Activated T-cell treated with anti-CD3 and anti-CD28 coated beads, Interleukin-2, amount 50 U/mL, for 48 hours (primary cell): Measurements from ENCODE around the gene PTGER4.

Source experiments
- DNase-seq, 2 experiments: peaks; one replicate each; pipeline ENCODE4 v3.0.0-alpha.2; 2020

PTGER4 gene

DNA sequence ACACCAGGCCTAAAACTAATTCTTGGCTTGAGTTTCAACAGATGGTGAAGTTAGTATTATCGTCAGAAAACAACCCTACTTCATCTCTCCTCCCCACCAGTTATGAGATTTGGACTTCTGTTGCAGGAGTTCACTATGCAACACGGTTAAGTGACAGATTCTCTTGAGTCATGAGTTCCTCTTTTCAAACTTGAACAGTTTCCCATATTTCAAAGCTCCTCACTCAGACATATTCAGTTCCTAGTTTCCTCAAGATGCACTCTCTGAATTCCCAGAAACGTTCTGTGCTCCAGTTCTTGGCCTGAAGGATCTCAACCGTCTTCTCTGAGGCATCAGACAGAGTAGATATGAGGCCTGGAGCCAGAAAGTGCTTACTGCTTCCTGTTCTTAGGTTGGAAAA is 7.3 kb upstream of the PTGER4 start:
- DNase-seq: no peak

- DNase-seq: no peak
These were observed 5.0 kb upstream of the PTGER4 start for GRCh38 chr5:40674661-40675235.

DNA sequence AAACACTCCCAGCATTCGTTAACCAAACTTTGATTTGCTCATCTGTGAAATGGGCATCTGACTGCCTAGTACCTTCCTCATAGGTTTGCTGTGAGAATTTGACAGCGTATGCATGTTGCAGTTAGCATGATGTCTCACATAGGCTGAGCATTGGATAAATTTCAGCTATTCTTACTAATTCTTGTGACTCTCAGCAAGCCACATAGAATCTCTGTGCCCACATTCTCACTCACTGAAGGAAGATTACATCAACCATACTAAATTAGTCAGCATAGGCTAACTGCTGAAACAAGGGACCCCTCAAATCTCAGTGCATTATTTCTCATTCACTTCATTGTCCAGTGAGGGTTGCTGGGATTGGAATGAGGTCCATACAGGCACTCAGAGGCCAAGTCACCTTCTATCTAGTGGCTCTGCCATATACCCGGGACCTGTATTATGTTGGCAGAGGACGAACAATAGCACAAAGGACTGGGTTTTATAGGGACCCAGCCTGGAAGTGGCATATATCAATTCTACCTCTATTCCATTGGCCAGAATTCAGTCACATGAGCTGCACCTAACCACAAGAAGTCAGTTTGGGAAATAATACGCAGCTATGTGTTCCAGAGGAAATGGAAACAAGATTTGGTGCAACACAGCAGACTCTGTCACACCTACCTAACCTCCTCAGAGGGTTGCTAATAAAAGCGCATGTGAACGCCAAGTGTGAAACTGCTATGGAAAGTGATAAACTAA is 4.2 kb upstream of the PTGER4 start:
- peak; percentile 57 to 62 for DNase-seq

DNA sequence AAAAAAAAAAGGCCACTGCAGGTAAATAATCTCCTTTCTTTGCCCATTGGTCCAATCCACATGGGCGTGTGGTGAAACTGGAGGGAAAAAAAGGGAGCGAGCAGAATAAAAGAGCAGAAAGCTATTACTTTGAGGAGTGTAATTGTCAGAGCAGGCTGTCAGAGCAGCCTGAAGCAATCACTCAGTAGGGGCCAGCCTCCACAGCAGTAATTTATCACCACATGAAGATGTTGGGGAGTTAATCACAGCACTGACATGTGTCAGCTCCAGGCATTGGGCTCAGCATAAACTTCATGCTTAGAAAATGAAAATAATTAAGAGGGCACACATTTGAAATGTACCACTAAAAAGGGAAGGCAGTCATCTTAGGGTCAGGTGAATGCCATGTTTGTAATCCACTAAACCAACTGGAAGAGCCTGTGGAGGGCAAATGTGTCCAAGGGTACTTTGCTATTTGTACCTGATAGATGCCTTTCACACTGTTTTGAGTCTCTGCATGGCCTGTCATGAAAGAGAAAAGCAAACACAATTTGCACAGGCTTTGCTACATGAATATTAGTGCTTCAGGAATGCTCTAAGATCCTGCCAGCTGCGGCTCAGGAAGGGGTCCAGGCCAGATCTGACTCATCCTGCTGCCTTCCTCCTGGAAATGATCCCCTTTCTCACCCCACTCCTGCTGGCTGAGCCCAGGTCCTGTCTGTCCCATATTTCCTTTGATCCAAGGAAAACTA is 2.9 kb upstream of the PTGER4 start:
- DNase-seq: no peak

DNA sequence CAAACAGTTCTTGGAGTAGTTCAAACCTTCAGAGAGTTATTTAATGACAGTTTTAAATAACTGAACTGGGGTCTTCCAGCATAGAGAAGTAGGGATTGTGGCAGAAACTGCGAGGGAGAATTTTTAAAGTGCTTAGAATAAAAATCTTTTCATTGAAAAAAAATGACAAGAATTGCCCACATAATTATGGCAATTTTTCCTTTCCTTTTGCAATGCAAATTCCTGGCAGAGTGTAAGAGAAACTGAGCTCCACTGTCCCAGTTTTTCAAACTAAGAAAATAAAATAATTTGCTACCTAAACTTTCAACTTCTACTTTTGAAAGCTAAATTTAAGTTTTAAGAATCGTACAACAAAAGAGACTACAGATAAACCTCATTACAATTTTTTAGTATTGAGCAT is 2.3 kb upstream of the PTGER4 start:
- no peak for DNase-seq

GRCh38 chr5:40678026-40678425 is 1.7 kb upstream of the PTGER4 start:
- no peak for DNase-seq

GRCh38 chr5:40678460-40679147 is 1.1 kb upstream of the PTGER4 start:
- DNase-seq: no peak

GRCh38 chr5:40679148-40679912 is 385 bp upstream of the PTGER4 start:
- DNase-seq: peak; percentile 94 to 95

DNA sequence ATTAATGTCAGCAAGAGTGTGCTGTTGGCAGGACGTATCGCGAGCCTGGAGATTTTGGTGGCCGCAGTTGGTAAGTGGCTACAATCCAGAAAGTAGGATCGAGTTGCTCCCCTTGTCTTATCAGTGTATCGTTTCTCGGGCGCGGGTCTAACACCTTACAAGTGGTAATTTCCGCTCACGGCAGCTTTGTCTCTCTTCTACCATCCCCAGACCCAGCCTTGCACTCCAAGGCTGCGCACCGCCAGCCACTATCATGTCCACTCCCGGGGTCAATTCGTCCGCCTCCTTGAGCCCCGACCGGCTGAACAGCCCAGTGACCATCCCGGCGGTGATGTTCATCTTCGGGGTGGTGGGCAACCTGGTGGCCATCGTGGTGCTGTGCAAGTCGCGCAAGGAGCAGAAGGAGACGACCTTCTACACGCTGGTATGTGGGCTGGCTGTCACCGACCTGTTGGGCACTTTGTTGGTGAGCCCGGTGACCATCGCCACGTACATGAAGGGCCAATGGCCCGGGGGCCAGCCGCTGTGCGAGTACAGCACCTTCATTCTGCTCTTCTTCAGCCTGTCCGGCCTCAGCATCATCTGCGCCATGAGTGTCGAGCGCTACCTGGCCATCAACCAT is 1.1 kb downstream of the PTGER4 start:
- DNase-seq: peak in 1 of 2 experiments; percentile 77

DNA sequence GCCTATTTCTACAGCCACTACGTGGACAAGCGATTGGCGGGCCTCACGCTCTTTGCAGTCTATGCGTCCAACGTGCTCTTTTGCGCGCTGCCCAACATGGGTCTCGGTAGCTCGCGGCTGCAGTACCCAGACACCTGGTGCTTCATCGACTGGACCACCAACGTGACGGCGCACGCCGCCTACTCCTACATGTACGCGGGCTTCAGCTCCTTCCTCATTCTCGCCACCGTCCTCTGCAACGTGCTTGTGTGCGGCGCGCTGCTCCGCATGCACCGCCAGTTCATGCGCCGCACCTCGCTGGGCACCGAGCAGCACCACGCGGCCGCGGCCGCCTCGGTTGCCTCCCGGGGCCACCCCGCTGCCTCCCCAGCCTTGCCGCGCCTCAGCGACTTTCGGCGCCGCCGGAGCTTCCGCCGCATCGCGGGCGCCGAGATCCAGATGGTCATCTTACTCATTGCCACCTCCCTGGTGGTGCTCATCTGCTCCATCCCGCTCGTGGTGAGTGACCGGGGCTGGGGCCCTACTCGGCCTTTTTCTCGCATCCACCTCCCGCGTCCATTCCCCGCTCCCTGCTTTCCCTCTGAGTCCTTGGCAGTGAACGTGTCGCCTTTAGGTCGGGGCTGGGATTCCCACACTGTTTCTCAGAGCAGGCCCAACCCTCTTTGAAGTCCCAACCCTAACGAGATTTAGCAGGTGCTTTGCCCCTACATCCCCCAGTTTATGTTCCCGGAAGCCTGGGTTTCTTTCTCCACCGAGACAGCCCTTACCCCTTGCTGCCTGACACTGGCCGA is 1.8 kb downstream of the PTGER4 start:
- peak; percentile 73 to 76 for DNase-seq

GRCh38 chr5:40682154-40683017 is 2.7 kb downstream of the PTGER4 start:
- peak in 1 of 2 experiments; percentile 35 for DNase-seq

DNA sequence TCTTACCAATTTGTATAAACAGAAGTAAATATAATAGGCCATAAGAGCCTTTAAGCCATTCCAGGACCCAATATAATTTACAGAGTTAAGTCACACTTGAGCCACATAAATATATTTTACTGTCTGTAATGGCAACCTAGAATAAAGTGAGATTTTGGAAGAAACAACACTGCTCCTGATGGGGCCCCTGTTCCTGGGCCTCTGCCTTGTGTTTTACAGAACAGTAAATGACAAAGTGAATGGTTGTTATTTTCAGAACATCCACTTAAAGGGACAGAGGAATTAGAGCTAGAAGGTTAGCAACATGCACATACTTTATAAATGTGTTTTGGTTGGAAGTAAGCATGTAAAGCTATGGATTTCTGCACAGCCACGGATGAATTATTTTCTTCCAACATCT is 3.6 kb downstream of the PTGER4 start:
- DNase-seq: no peak

DNA sequence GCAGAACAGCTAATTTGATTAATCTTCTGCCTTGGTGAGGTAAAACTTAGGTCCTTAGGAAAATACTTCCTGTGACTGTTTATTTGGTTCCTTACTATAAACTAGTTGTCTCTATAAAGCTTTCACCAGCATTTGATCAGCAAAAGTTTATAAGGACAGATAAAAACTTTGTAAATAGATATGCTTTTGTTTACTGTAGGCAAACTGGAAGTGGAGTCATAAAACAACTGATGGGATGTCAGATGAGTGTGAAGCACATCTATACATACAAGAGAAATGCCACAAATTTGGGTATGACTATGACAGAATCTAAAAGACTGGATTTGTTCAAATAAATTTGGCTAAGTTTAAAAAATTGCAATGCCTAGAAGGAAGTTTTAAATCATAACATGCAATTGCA is 5.5 kb downstream of the PTGER4 start:
- no peak for DNase-seq

- DNase-seq: no peak
These were observed 6.3 kb downstream of the PTGER4 start for GRCh38 chr5:40685976-40686486.

GRCh38 chr5:40687321-40687720 is 7.6 kb downstream of the PTGER4 start:
- DNase-seq: peak in 1 of 2 experiments; percentile 42

DNA sequence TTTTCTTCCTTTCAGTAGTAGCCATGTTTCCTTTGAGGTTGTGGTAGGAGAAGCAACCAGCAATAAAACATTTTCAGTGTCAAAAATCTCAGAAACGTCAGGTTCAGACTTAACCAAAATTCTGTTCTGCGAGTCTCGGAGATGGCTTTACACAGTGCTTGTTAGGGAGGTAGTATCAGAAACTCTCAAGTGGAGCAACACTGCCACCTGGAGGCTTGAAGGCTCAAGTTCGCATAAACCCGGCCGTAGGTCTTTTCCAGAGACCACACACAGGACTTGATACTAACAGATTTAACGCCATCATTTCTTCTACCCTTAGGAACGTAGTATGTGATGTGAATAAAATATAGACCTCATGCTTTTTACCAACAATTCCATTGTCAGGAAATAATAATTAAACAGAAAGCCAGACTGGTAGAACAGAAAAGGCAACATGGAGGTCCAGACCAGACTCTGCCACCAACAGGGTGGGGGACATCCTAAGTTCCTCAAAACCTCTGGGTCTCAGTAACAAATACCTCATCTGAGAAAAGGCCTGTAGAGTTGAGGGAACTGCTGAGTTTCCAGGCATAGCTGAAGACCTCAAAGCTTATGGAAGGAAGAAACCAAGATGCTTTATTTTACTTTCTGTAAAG is 8.5 kb downstream of the PTGER4 start:
- DNase-seq: peak; percentile 90 to 91

DNA sequence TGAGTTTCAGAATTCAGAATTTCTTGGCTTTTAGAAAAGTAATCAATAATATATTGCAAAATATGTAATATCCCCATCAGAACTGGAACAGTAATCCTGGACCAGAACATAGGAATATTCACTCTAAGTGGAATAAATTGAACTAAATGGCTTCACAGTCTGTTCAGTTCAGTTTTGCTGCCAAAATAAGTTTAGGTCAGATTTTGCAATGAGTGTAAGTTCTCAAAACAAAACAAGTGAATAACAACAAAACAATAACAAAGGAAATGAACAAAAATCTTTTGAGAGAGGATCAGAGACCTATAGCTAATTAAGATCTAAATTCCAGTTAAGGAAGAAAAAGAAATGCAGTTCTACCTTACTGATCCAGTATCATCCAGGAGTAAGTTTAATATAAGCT is 9.3 kb downstream of the PTGER4 start:
- no peak for DNase-seq

- peak in 1 of 2 experiments; percentile 48 for DNase-seq
These were observed 9.7 kb downstream of the PTGER4 start for GRCh38 chr5:40689438-40689837.

DNA sequence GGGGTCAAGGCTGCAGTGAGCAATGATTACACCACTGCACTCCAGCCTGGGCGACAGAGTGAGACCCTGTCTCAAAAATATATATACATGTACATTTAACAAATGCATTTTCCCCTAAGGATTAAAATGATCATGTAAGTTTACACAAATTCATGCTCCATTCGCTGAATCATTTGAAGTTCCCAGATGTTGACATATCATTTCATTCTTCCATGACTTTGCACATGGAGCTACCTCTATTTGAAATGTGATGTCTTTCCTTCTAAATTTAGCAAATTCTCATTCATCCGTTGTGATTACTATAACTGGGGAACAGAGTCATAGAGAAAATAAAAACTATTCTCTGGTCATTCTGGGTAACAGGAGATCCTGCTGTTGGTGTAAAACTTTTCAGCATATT is 10.6 kb downstream of the PTGER4 start:
- no peak for DNase-seq

DNA sequence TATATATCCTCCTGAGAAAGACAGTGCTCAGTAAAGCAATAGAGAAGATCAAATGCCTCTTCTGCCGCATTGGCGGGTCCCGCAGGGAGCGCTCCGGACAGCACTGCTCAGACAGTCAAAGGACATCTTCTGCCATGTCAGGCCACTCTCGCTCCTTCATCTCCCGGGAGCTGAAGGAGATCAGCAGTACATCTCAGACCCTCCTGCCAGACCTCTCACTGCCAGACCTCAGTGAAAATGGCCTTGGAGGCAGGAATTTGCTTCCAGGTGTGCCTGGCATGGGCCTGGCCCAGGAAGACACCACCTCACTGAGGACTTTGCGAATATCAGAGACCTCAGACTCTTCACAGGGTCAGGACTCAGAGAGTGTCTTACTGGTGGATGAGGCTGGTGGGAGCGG is 12.2 kb downstream of the PTGER4 start:
- no peak for DNase-seq
